GM23338 (cell line): ENCODE data around the gene NXF1. TPM values are rescaled to one million over a fixed set of nuclear protein-coding genes. Genes with fewer than 3 reads are reported as not detected.

ENCODE experiments used
- EZH2 ChIP-seq: fragments of 200-600 bp; sonication (generic); IDR thresholded peaks from one replicate; pipeline ENCODE4 v1.8.0; 2017; ENCODE audit warnings: antibody characterized with exemption, mild to moderate bottlenecking, low read depth; ENCODE audit not compliant: unreplicated experiment
- REST ChIP-seq: IDR thresholded peaks from one replicate; pipeline ENCODE4 v1.6.1; 2018; ENCODE audit warnings: antibody characterized with exemption; ENCODE audit not compliant: unreplicated experiment
- STAT1 ChIP-seq: IDR thresholded peaks from one replicate; pipeline ENCODE4 v1.6.1; 2016; ENCODE audit warnings: antibody characterized with exemption; ENCODE audit not compliant: unreplicated experiment
- polyA plus RNA-seq: library from polyadenylated mRNA; unstranded; fragments of >200 nt; fragmentation: Nextera tagmentation; extraction: Ambion mirVana; gene quantifications from 2 replicates; pipeline ENCODE4 v1.2.1, GENCODE V29; 2016
- total RNA-seq: library from RNA; depleted of rRNA; stranded (reverse); fragments of >200 nt; shearing (Covaris generic); gene quantifications from 2 replicates; pipeline ENCODE4 v1.2.3, GENCODE V29; 2014
- TF ChIP-seq, protein P1 (sequence below): fragments of 250-450 bp; sonication (Bioruptor Pico); IDR thresholded peaks from 2 replicates; pipeline ENCODE4 v1.5.0; 2020; ENCODE audit warnings: mild to moderate bottlenecking, moderate library complexity

Gene NXF1
- total and polyA plus RNA-seq, 2 experiments from 2014 or later, result 31.7 to 31.8 TPM

- TF ChIP-seq, protein P1, sequence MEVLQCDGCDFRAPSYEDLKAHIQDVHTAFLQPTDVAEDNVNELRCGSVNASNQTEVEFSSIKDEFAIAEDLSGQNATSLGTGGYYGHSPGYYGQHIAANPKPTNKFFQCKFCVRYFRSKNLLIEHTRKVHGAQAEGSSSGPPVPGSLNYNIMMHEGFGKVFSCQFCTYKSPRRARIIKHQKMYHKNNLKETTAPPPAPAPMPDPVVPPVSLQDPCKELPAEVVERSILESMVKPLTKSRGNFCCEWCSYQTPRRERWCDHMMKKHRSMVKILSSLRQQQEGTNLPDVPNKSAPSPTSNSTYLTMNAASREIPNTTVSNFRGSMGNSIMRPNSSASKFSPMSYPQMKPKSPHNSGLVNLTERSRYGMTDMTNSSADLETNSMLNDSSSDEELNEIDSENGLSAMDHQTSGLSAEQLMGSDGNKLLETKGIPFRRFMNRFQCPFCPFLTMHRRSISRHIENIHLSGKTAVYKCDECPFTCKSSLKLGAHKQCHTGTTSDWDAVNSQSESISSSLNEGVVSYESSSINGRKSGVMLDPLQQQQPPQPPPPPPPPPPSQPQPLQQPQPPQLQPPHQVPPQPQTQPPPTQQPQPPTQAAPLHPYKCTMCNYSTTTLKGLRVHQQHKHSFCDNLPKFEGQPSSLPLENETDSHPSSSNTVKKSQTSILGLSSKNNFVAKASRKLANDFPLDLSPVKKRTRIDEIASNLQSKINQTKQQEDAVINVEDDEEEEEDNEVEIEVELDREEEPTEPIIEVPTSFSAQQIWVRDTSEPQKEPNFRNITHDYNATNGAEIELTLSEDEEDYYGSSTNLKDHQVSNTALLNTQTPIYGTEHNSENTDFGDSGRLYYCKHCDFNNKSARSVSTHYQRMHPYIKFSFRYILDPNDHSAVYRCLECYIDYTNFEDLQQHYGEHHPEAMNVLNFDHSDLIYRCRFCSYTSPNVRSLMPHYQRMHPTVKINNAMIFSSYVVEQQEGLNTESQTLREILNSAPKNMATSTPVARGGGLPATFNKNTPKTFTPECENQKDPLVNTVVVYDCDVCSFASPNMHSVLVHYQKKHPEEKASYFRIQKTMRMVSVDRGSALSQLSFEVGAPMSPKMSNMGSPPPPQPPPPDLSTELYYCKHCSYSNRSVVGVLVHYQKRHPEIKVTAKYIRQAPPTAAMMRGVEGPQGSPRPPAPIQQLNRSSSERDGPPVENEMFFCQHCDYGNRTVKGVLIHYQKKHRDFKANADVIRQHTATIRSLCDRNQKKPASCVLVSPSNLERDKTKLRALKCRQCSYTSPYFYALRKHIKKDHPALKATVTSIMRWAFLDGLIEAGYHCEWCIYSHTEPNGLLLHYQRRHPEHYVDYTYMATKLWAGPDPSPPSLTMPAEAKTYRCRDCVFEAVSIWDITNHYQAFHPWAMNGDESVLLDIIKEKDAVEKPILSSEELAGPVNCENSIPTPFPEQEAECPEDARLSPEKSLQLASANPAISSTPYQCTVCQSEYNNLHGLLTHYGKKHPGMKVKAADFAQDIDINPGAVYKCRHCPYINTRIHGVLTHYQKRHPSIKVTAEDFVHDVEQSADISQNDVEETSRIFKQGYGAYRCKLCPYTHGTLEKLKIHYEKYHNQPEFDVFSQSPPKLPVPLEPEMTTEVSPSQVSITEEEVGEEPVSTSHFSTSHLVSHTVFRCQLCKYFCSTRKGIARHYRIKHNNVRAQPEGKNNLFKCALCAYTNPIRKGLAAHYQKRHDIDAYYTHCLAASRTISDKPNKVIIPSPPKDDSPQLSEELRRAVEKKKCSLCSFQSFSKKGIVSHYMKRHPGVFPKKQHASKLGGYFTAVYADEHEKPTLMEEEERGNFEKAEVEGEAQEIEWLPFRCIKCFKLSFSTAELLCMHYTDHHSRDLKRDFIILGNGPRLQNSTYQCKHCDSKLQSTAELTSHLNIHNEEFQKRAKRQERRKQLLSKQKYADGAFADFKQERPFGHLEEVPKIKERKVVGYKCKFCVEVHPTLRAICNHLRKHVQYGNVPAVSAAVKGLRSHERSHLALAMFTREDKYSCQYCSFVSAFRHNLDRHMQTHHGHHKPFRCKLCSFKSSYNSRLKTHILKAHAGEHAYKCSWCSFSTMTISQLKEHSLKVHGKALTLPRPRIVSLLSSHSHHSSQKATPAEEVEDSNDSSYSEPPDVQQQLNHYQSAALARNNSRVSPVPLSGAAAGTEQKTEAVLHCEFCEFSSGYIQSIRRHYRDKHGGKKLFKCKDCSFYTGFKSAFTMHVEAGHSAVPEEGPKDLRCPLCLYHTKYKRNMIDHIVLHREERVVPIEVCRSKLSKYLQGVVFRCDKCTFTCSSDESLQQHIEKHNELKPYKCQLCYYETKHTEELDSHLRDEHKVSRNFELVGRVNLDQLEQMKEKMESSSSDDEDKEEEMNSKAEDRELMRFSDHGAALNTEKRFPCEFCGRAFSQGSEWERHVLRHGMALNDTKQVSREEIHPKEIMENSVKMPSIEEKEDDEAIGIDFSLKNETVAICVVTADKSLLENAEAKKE (CRISPR knock-in tag), result no peak
- no peak for TF ChIP-seq STAT1
- no peak for TF ChIP-seq EZH2
- TF ChIP-seq REST, result no peak
These were observed 51.3 kb downstream of the NXF1 start, which contains the start of gene ZBTB3 (continued) for GRCh38 chr11:62753736-62754603.
